Motor neuron (in vitro differentiated cells): ENCODE results near the gene INVS. TPM values are rescaled to one million over a fixed set of nuclear protein-coding genes. Genes with fewer than 3 reads are reported as not detected.

Experiments used
- ATAC-seq, 8 experiments: fragments of 200-7000 bp; cut with Tn5 transposase; replicated peaks in 6 of 8; 2 replicates each; pipeline ENCODE4 v1.8.0; 2021; ENCODE audit warnings: mild to moderate bottlenecking in 8 of 8, moderate library complexity in 8 of 8
- H3K27ac ChIP-seq, 2 donors: fragments of 250-450 bp; sonication (Bioruptor Pico); 2 replicates each; pipeline ENCODE4 v1.9.0; 2021; ENCODE audit warnings: antibody characterized with exemption in 2 of 2, mild to moderate bottlenecking in 2 of 2, moderate library complexity in 1 of 2
- H3K4me1 ChIP-seq, 2 donors: fragments of 250-450 bp; sonication (Bioruptor Pico); replicated peaks in 1 of 2; 2 replicates each; pipeline ENCODE4 v1.6.1; 2021; ENCODE audit warnings: antibody characterized with exemption in 2 of 2, mild to moderate bottlenecking in 2 of 2, moderate library complexity in 1 of 2
- H3K4me3 ChIP-seq, 5 donors: fragments of 250-450 bp; sonication (Bioruptor Pico); 2 replicates each; pipeline ENCODE4 v1.9.0; 2021; ENCODE audit warnings: antibody characterized with exemption in 5 of 5, mild to moderate bottlenecking in 5 of 5, moderate library complexity in 4 of 5
- WGBS, 10 experiments: fragments of 450-650 bp; shearing (Covaris generic); methylation state at CpG; one replicate each; pipeline ENCODE4 v1.0.0; 2022; 5-methylcytosine and 5-hydroxymethylcytosine counted together
- in situ Hi-C, 9 experiments: fragments of 400-800 bp; cut with MboI; loops; one replicate each; pipeline ENCODE4 v1.15.0; 2021; ENCODE audit warnings: low sequenced_read_pairs in 9 of 9, low pct_unique_long_range_greater_than_20kb in 2 of 9; ENCODE audit not compliant: unreplicated experiment in 9 of 9
- total RNA-seq, 8 experiments: library from RNA; unstranded; fragments of 300-600 nt; gene quantifications; 2 replicates each; pipeline versions ENCODE4 v1.2.3 to v1.2.4, GENCODE V29; 2022

Gene INVS
- total RNA-seq, 8 experiments from 2014 or later, result 9.5 to 23.8 (median 13.8) TPM

GRCh38 chr9:100346836-100347235 is 247.8 kb downstream of the INVS start:
- Histone ChIP-seq H3K4me1 (peaks cover 9 to 23% of the 10 kb centered on the region in 2 donors), H3K27ac (no peak overlapping the region), H3K4me3 (no peak overlapping the region)
- 13 to 100% (median 87%) methylated on average over 1 to 3 of the region's 3 CpGs; no CpG with 5 or more reads in 2 of the 10 experiments for WGBS, 10 experiments
- in situ Hi-C loops, result loop anchor here in 2 of 9 experiments (25.0 kb wide), 1 partner anchor 240 kb away; the partner anchor contains the start of gene CAVIN4 (in 2 of the 2)
- peak in 1 of 8 experiments; percentile 30 for ATAC-seq

- ATAC-seq, result no peak
- in situ Hi-C loops, result no loop called here
- WGBS, 10 experiments, result 75 to 100% (median 92%) methylated on average over 1 of the region's 1 CpG; no CpG with 5 or more reads in 4 of the 10 experiments
- H3K27ac ChIP-seq, result no peak overlapping the region
- H3K4me1 ChIP-seq, result peaks cover 17 to 30% of the 10 kb centered on the region in 2 donors
- H3K4me3 ChIP-seq, result no peak overlapping the region
Observed at GRCh38 chr9:100350188-100350587, 251.1 kb downstream of the INVS start.

Other genes with a start within 250 kb of the INVS start
- 10 to 100 TPM; 10.0 to 37.2 (median 17.6) TPM for gene STX17, start 192.6 kb upstream of the INVS start, total RNA-seq
- gene ERP44, start 243 bp upstream of the INVS start, total RNA-seq, result 10 to 100 TPM; 10.6 to 32.5 (median 18.0) TPM